Endothelial cell (in vitro differentiated cells): Measurements from ENCODE around the gene C1QTNF8. TPM values are rescaled to one million over a fixed set of nuclear protein-coding genes. Genes with fewer than 3 reads are reported as not detected.

ENCODE experiments used
- DNase-seq: peaks from one replicate; pipeline ENCODE4 v3.0.0; 2021; ENCODE audit warnings: low spot score
- H3K27ac Mint-ChIP-seq: one replicate; pipeline ENCODE4 v1.8.0; 2021; ENCODE audit warnings: mixed read lengths, inconsistent platforms; ENCODE audit not compliant: unreplicated experiment
- H3K27me3 Mint-ChIP-seq: one replicate; pipeline ENCODE4 v1.8.0; 2021; ENCODE audit warnings: mild to moderate bottlenecking, moderate library complexity, mixed read lengths, inconsistent platforms; ENCODE audit not compliant: unreplicated experiment
- H3K36me3 Mint-ChIP-seq: one replicate; pipeline ENCODE4 v1.8.0; 2021; ENCODE audit warnings: mild to moderate bottlenecking, low read depth, mixed read lengths, inconsistent platforms; ENCODE audit not compliant: unreplicated experiment
- H3K4me1 Mint-ChIP-seq: one replicate; pipeline ENCODE4 v1.8.0; 2021; ENCODE audit warnings: mild to moderate bottlenecking, mixed read lengths, inconsistent platforms; ENCODE audit not compliant: unreplicated experiment
- H3K4me3 Mint-ChIP-seq: one replicate; pipeline ENCODE4 v1.8.0; 2021; ENCODE audit warnings: mild to moderate bottlenecking, mixed read lengths, inconsistent platforms; ENCODE audit not compliant: unreplicated experiment
- H3K9me3 Mint-ChIP-seq: one replicate; pipeline ENCODE4 v1.8.0; 2021; ENCODE audit warnings: mixed read lengths, inconsistent platforms; ENCODE audit not compliant: unreplicated experiment
- CTCF ChIP-seq: fragments of 200-600 bp; sonication (generic); IDR thresholded peaks from one replicate; pipeline ENCODE4 v1.5.0; 2021; ENCODE audit warnings: antibody characterized with exemption; ENCODE audit not compliant: unreplicated experiment
- total RNA-seq: library from RNA; stranded (reverse); fragmentation: NEBNext Ultra II Directional; extraction: Animal tissue kit (Norgen Biotek cat#: 25700); gene quantifications from one replicate; pipeline ENCODE4 v1.2.1, GENCODE V29; 2021; ENCODE audit not compliant: unreplicated experiment

C1QTNF8 gene
- total RNA-seq, 1 donor from 2014 or later = not detected

DNA sequence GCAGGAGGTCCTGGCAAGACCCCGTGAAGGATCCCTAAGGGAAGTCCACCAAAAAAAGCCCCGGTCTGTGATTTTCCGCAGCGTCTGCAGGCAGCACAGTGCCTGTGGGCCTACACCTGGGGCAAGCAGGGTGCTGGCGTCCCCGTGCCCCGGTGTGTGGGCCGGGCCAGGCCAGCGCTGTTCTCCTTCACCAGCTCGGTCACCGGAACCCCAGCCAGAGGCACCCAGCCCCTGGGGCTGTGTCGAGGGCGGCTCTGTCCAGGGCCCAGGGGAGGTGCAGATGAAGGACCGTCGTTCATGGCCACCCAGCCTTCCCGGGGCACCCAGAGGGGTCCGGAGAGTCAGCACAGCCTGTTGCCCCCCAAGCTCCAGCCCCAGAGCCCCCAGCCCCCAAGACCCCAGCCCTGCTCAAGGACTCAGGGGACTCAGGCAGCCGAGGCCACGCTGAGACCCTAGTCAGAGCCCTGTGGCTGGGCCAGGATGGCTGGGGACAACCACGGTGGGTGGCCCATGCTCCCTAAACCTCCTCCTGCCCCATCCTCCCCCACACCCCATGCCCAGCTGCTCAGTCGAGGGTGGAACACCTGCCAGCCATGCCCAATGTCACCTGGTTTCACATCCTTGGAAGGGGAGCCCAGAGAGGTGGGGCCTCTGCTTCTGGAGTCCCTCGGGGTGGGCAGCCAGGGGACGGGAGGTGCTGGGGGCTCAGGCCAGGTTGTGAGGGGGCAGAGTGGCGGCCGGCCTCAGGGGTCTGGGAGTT is 5.7 kb upstream of the C1QTNF8 start:
- Mint-ChIP-seq H3K4me3 (no peak overlapping the region), H3K36me3 (no peaks in the 10 kb centered on the region), H3K27ac (no peak overlapping the region), H3K27me3 (no peaks in the 10 kb centered on the region), H3K9me3 (no peaks in the 10 kb centered on the region), H3K4me1 (no peaks in the 10 kb centered on the region)
- DNase-seq = no peak
- TF ChIP-seq CTCF = no peak

GRCh38 chr16:1101133-1101532 is 5.1 kb upstream of the C1QTNF8 start:
- Mint-ChIP-seq H3K4me1 (no peaks in the 10 kb centered on the region), H3K27ac (no peak overlapping the region), H3K36me3 (no peaks in the 10 kb centered on the region), H3K4me3 (no peak overlapping the region), H3K9me3 (no peaks in the 10 kb centered on the region), H3K27me3 (no peaks in the 10 kb centered on the region)
- no peak for DNase-seq
- no peak for TF ChIP-seq CTCF

DNA sequence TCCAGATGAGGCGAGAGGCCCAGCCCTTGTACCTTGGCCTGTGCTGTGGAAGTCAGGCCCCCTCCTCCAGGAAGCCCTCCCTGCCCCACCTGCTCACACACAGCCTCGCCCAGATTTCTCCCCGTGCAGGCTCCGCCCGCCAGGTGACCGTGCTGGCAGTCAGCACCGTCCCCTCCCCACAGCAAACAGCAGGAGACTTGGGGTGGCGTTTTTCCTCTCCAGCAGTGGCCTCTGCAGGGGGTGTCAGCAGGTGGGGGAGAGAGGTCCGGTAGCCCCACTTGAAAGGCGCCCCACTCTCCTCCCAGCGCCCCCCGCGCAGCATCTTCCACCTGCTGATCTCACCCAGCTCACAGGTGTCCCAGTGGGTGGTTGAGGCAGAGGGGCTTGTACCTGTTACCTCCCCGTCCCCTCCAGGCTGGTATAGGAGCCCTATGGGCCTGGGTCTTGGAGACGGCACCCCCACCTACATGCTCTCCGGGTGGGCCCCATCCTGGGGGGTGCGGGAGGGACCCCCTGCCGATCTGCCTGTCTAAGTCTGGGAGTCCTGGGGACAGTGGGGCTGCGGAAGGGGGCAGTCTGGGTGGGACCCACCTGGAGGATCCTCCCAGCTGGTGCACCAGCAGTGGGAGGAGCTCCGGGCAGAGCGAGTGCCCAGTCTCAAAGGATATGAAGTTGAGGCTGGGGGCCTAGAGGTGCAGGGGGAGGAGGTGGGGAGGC is 4.2 kb upstream of the C1QTNF8 start:
- Mint-ChIP-seq H3K27me3 (no peaks in the 10 kb centered on the region), H3K4me1 (no peaks in the 10 kb centered on the region), H3K4me3 (no peak overlapping the region), H3K27ac (no peak overlapping the region), H3K36me3 (no peaks in the 10 kb centered on the region), H3K9me3 (no peaks in the 10 kb centered on the region)
- no peak for DNase-seq
- no peak for TF ChIP-seq CTCF

DNA sequence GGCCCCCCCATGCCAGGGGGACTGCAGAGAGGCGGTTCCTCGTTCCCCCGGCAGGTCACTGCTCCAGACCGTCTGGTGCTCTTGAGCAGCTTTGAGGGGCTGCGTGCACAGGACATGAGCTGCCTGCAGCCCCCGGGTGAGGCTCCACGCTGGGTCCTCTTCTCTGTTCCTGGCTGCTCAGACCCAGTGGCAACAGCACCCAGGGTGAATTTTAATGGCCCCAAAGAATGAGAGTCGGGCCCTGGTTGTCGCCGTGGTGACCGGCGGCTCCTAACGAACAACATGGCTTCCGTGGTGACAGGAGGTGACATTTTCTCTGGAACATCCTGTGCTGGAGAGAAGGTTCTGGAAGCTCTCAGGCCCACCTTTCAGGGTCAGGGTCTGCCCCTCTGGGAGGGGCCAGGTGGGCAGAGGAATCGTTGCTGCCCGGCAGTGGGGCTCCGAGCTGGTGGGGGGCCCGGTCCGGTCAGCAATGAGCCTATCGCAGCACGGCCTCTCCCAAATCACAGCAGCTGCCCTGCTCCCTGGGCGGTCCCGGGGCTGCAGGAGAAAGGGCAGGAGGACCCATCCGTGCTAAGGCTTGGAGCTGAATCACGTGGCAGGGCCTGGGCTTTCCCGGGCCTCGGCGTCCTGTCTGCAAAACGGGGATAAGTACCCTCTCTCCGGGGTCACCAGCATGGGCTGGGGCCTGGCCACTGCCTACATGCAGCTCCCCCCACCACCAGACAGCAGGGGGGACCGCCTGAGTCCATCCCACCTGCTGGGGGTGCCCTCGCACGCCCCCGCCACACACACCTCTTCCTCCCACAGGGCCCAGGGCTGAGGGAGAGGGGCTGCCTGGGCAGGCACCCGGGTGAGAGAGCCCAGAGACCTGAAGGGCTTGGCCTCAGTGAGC is 3.4 kb upstream of the C1QTNF8 start:
- Mint-ChIP-seq H3K4me1 (no peaks in the 10 kb centered on the region), H3K36me3 (no peaks in the 10 kb centered on the region), H3K9me3 (no peaks in the 10 kb centered on the region), H3K4me3 (no peak overlapping the region), H3K27ac (no peak overlapping the region), H3K27me3 (no peaks in the 10 kb centered on the region)
- no peak for DNase-seq
- TF ChIP-seq CTCF = no peak
